ENCODE results near the gene LRRD1.

- TF ChIP-seq CTCF (IDR thresholded peaks at IDR 0.05; ENCODE audit: insufficient read depth, low read length, poor library complexity, severe bottlenecking), result no peak
- TF ChIP-seq EZH2phosphoT487 (conservative IDR thresholded peaks at IDR 0.05; ENCODE audit: low read length), result no peak
These were observed 47.8 kb downstream of the LRRD1 start for GRCh38 chr7:92131093-92131492.

All from SU-DHL-6 (cell line).